Naive thymus-derived CD8-positive, alpha-beta T cell (primary cell): ENCODE measurements around the gene SRXN1. TPM values are rescaled to one million over a fixed set of nuclear protein-coding genes. Genes with fewer than 3 reads are reported as not detected.

Experiments used
- ATAC-seq, 2 donors: fragments of 150-1000 bp; cut with Tn5 transposase in 1 of 2; sonication (Bioruptor Pico), chemical (Tn5 transposase) in 1 of 2; 1 replicate in 1 of 2; 2 replicates in 1 of 2; pipeline ENCODE4 v1.10.0; 2021; ENCODE audit warnings: mild to moderate bottlenecking in 2 of 2, moderate library complexity in 2 of 2
- POLR2A ChIA-PET: fragments of 350-600 bp; sonication (Branson Sonifier 250); formaldehyde crosslinking; loops from one replicate; lab custom pipeline; 2021; ENCODE audit warnings: antibody characterized with exemption; lab: Charles Lee
- DNase-seq, 10 donors: peaks; one replicate each; pipeline versions ENCODE4 v3.0.0 to v3.0.0-alpha.2; 2020 to 2022
- H3K27ac Mint-ChIP-seq, 10 donors: one replicate each; pipeline ENCODE4 v1.8.0; 2020 to 2022; ENCODE audit warnings: mild to moderate bottlenecking in 10 of 10, mixed read lengths in 10 of 10, moderate library complexity in 4 of 10, inconsistent platforms in 1 of 10
- H3K27me3 Mint-ChIP-seq, 5 donors: one replicate each; pipeline ENCODE4 v1.8.0; 2021 to 2022; ENCODE audit warnings: mixed read lengths in 5 of 5
- H3K36me3 Mint-ChIP-seq, 3 donors: one replicate each; pipeline ENCODE4 v1.8.0; 2020 to 2022; ENCODE audit warnings: mixed read lengths in 3 of 3, mild to moderate bottlenecking in 2 of 3, inconsistent platforms in 1 of 3
- H3K4me1 Mint-ChIP-seq, 4 donors: one replicate each; pipeline ENCODE4 v1.8.0; 2021 to 2022; ENCODE audit warnings: mixed read lengths in 4 of 4
- H3K4me3 Mint-ChIP-seq, 10 donors: one replicate each; pipeline ENCODE4 v1.8.0; 2020 to 2022; ENCODE audit warnings: mild to moderate bottlenecking in 10 of 10, mixed read lengths in 10 of 10, moderate library complexity in 6 of 10, inconsistent platforms in 1 of 10
- H3K9me3 Mint-ChIP-seq, 9 donors: one replicate each; pipeline ENCODE4 v1.8.0; 2020 to 2022; ENCODE audit warnings: mixed read lengths in 9 of 9, mild to moderate bottlenecking in 3 of 9, inconsistent platforms in 1 of 9, moderate library complexity in 1 of 9
- polyA plus RNA-seq, 3 donors: library from polyadenylated mRNA; unstranded; fragments of 300-500 nt; fragmentation: Illumina TruSeq; gene quantifications; one replicate each; pipeline ENCODE4 v1.2.3, GENCODE V29; 2021
- total RNA-seq, 8 experiments: library from RNA in 2 of 8; stranded (reverse) in 2 of 8; gene quantifications; one replicate each; pipeline ENCODE4 v1.2.3 and lab custom pipeline; 2021 to 2026

Gene SRXN1
- total and polyA plus RNA-seq, 5 experiments from 2014 or later, result 0.26 to 15.6 (median 2.4) TPM

- peaks cover 0 to 12% (median 3%) of the 10 kb centered on the region in 5 donors for H3K27me3 Mint-ChIP-seq
- ATAC-seq (no peak), DNase-seq (no peak)
- H3K4me3 Mint-ChIP-seq, result no peak overlapping the region
- no peaks in the 10 kb centered on the region for H3K4me1 Mint-ChIP-seq
- H3K9me3 Mint-ChIP-seq, result no peaks in the 10 kb centered on the region
- POLR2A ChIA-PET, result no interaction called here
- no peak overlapping the region for H3K27ac Mint-ChIP-seq
- no peaks in the 10 kb centered on the region for H3K36me3 Mint-ChIP-seq
Measured at GRCh38 chr20:600736-601135, 52.3 kb downstream of the SRXN1 start.

GRCh38 chr20:600141-600540 is 52.9 kb downstream of the SRXN1 start:
- H3K27me3 Mint-ChIP-seq, result peaks cover 0 to 14% (median 3%) of the 10 kb centered on the region in 5 donors
- DNase-seq (no peak), ATAC-seq (no peak)
- H3K36me3 Mint-ChIP-seq, result no peaks in the 10 kb centered on the region
- H3K9me3 Mint-ChIP-seq, result no peaks in the 10 kb centered on the region
- no peak overlapping the region for H3K4me3 Mint-ChIP-seq
- POLR2A ChIA-PET, result no interaction called here
- H3K4me1 Mint-ChIP-seq, result no peaks in the 10 kb centered on the region
- H3K27ac Mint-ChIP-seq, result no peak overlapping the region

GRCh38 chr20:598133-598850 is 54.7 kb downstream of the SRXN1 start:
- H3K27ac Mint-ChIP-seq, result no peak overlapping the region
- H3K27me3 Mint-ChIP-seq, result peaks cover 0 to 18% (median 4%) of the 10 kb centered on the region in 5 donors
- DNase-seq (no peak), ATAC-seq (no peak)
- H3K36me3 Mint-ChIP-seq, result no peaks in the 10 kb centered on the region
- no peak overlapping the region for H3K4me3 Mint-ChIP-seq
- no peaks in the 10 kb centered on the region for H3K4me1 Mint-ChIP-seq
- POLR2A ChIA-PET, result no interaction called here
- no peaks in the 10 kb centered on the region for H3K9me3 Mint-ChIP-seq

- H3K4me3 Mint-ChIP-seq, result no peak overlapping the region
- ATAC-seq, result no peak
- H3K9me3 Mint-ChIP-seq, result no peaks in the 10 kb centered on the region
- DNase-seq, result no peak
- no peaks in the 10 kb centered on the region for H3K4me1 Mint-ChIP-seq
- no peak overlapping the region for H3K27ac Mint-ChIP-seq
- no peaks in the 10 kb centered on the region for H3K36me3 Mint-ChIP-seq
- POLR2A ChIA-PET, result no interaction called here
- H3K27me3 Mint-ChIP-seq, result peaks cover 0 to 24% (median 5%) of the 10 kb centered on the region in 5 donors
Measured at GRCh38 chr20:597560-597959, 55.4 kb downstream of the SRXN1 start.

Other genes starting within 250 kb of the SRXN1 start
- gene RBCK1, start 244.9 kb downstream of the SRXN1 start, total RNA-seq, result 100 to 1,000 TPM; 108 to 116 TPM
- 10 to 100 TPM; 65.3 to 82.2 (median 75.7) TPM for gene RBCK1, start 244.9 kb downstream of the SRXN1 start, polyA plus RNA-seq
- gene TBC1D20, start 190.7 kb downstream of the SRXN1 start, total RNA-seq, result 10 to 100 TPM; 33.6 to 36.6 TPM
- gene TBC1D20, start 190.7 kb downstream of the SRXN1 start, polyA plus RNA-seq, result 10 to 100 TPM; 13.8 to 20.8 (median 19.0) TPM
- 10 to 100 TPM; 91.8 to 93.8 TPM for gene CSNK2A1, start 109.4 kb downstream of the SRXN1 start, total RNA-seq
- 10 to 100 TPM; 49.6 to 52.0 (median 49.7) TPM for gene CSNK2A1, start 109.4 kb downstream of the SRXN1 start, polyA plus RNA-seq
- not detected for gene TCF15, start 42.9 kb downstream of the SRXN1 start, total RNA-seq
- not detected for gene TCF15, start 42.9 kb downstream of the SRXN1 start, polyA plus RNA-seq
- not detected for gene SCRT2, start 22.6 kb upstream of the SRXN1 start, total RNA-seq
- gene SCRT2, start 22.6 kb upstream of the SRXN1 start, polyA plus RNA-seq, result not detected
- gene SLC52A3, start 115.3 kb upstream of the SRXN1 start, total RNA-seq, result under 1 TPM in 1 of 2 experiments, not detected in 1; 0.19 TPM
- under 1 TPM in 1 of 3 donors, not detected in 2; 0.09 TPM for gene SLC52A3, start 115.3 kb upstream of the SRXN1 start, polyA plus RNA-seq
- gene FAM110A, start 180.5 kb upstream of the SRXN1 start, total RNA-seq, result 10 to 100 TPM; 20.3 to 24.5 TPM
- 10 to 100 TPM in 1 of 3 donors, 1 to 10 TPM in 2; 4.5 to 21.4 (median 9.4) TPM for gene FAM110A, start 180.5 kb upstream of the SRXN1 start, polyA plus RNA-seq